Measurements from ENCODE around the gene RAB6A.

The RAB6A gene

GRCh38 chr11:73653996-73654395 is 106.9 kb downstream of the RAB6A start:
- DNase-seq (ENCODE audit: low spot score): no peak

- no peak for DNase-seq (ENCODE audit: low spot score)
Observed at GRCh38 chr11:73652856-73653559, 107.9 kb downstream of the RAB6A start.

- DNase-seq (ENCODE audit: low spot score): no peak
Observed at GRCh38 chr11:73652046-73652730, 108.7 kb downstream of the RAB6A start.

GRCh38 chr11:73651661-73652045 is 109.2 kb downstream of the RAB6A start:
- no peak for DNase-seq (ENCODE audit: low spot score)

- DNase-seq (ENCODE audit: low spot score): no peak
Observed at GRCh38 chr11:73651252-73651651, 109.6 kb downstream of the RAB6A start.

DNA sequence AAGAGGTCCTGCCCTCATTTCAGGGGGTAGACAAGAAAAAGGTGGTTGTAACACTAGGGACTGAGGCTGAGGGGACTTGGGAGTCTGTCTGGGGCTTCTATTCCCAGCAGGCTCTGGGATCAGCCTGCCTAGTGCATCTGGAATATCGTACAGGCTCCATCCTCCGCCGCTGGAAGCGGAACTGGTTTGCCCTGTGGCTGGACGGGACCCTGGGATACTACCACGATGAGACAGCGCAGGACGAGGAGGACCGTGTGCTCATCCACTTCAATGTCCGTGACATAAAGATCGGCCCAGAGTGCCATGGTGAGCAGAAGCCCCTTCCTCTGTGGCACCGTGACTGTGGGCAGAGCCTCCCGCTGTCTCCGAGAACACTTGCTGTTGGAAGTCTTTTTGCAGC is 110.5 kb downstream of the RAB6A start:
- no peak for DNase-seq (ENCODE audit: low spot score)

- no peak for DNase-seq (ENCODE audit: low spot score)
Observed at GRCh38 chr11:73649206-73649605, 111.7 kb downstream of the RAB6A start.

GRCh38 chr11:73648571-73649046 is 112.3 kb downstream of the RAB6A start:
- no peak for DNase-seq (ENCODE audit: low spot score)

DNA sequence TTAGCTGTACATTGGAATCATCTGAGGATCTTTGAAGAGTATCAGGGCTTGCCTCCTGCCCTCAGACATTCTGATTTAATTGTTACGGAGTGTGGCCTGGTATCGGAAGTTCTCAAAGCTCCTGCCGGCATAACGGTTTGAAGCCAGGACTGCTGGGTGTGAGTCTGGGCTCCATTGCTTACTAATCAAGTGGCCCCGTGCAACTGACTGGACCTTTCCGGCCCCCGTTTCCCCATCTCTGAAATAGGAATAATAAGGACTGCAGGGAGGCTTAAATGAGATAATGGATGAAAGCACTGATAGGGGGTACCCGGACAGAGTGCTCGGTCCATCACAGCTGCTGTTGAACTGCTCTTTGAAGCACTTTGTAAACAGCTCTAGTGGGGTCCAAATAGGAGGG is 112.8 kb downstream of the RAB6A start:
- DNase-seq (ENCODE audit: low spot score): no peak

DNA sequence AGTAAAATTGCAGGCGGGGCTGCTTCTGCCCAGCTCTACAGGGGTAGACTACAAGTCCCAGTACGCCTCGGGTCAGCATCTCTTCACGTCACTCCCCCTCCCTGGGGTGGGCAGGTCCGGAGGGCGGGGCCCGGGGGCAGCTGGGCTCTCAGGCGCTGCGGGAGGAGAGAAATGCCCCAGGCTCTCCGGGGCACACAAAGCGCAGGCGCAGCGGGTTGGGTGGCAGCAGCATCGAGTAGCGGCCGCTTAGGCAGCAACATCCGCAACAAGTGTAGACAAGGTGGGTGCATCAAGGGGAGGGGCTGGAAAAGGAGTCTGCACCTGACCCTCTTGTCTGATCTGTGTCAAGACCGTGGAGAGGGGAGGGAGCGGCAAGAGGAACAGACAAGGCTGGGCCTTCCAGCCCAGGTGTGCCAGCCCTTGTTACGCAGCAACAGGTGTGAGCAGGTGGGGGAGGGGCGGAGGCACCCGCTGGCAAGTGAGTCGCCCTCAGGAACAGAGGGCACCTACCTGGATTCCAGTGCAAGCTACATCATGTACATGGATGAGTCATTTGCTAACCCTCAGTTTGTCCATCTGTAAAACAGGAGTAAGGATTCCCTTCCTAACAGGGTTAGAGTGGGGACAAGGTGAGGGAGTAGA is 113.3 kb downstream of the RAB6A start:
- DNase-seq (ENCODE audit: low spot score): peak; percentile 28

DNA sequence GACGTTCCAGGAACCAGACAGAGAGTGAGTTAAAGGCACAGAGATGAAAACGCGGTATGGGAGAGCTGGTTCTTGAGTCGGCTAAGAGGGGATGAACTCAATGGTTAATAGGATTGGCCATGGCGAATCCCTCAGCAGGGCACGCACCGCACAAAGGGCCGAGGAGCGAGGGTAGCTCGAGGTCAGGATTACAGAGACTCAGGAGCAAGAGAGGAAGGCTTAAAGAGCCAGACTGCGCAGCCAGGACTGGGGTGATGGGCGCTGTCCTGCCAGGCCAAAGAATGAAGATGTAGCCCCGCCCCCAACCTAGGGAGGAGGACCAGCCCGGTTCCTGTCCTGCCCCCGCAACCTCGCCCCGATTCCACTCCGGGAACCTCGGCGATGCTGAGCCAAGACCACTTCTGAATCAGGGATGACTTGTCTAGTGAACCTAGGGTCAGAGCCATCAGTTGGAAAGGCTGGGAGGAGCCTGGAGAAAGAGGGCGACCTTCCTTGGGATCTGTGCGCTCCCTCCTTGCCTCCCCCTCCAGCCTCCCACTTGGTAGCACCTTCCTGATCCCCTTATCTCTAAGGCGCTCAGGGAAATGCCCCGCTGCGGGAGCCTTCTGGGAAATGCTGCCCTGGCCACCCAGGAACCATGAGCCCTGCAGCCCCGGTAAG is 114.8 kb downstream of the RAB6A start, which contains the start of gene PLEKHB1:
Gene PLEKHB1, plus strand, starts transcription at position 610 of the 660 bp plus-strand sequence. Its CDS starts 28 bp downstream, at position 638.
- DNase-seq (ENCODE audit: low spot score): no peak

- no peak for DNase-seq (ENCODE audit: low spot score)
Observed at GRCh38 chr11:73645121-73645969, 115.5 kb downstream of the RAB6A start.

GRCh38 chr11:73641668-73642067 is 119.2 kb downstream of the RAB6A start:
- DNase-seq (ENCODE audit: low spot score): no peak

DNA sequence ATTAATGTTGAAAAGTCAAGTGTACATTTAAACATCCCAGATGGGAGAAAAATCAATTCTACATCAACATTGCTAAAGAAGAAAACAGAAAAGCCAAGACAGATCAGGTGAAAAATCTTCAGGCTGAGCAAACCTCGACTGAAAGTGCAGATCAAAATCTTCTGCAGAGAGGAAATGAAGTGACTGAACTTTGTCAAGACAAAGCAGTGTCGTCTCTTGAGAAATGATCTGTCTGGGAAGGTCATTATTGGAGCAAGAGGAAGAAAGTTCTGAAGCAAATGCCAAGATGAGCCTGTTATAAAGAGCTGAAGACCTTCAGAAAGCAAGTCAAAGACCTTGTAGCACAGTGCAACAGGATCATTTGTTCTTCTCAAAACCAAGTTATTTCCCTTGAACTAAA is 120.3 kb downstream of the RAB6A start:
- DNase-seq (ENCODE audit: low spot score): no peak

- no peak for DNase-seq (ENCODE audit: low spot score)
Observed at GRCh38 chr11:73637012-73637411, 123.9 kb downstream of the RAB6A start.

GRCh38 chr11:73636249-73636648 is 124.6 kb downstream of the RAB6A start:
- DNase-seq (ENCODE audit: low spot score): no peak

DNA sequence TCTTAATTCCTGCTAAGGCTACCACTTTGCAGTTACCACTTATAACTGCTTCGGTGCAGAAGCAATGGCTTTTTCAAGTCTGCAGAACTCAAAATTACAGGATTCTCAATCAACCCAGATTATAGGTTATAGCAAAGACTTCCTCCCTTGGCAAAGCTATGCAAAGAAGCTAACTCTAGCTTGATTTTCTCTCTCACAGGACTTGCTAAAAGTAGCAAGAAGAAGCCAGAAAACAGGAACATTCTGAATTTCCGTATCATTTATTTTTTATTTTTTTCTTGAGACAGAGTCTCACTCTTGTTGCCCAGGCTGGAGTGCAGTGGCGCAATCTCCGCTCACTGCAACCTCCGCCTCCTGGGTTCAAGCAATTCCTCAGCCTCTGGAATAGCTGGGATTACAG is 125.2 kb downstream of the RAB6A start:
- DNase-seq (ENCODE audit: low spot score): no peak

DNA sequence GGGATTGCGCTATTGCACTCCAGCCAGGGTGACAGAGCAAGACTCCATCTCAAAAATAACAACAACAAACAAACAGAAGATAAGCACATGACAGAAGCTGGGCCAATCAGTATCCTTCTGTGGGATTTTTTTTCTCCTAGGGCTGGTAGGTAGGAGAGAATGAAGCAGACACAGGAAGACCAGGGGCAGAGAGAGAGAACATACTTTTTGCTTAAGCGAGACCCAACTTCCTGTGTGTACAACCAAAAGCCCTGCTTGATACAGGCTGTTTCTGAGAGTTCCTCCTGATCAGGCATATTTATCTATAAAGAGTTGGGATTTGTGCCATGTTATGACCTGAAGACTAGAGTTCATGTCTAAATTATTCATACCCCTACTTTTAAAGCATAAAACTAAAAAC is 126.9 kb downstream of the RAB6A start:
- no peak for DNase-seq (ENCODE audit: low spot score)

GRCh38 chr11:73632996-73633395 is 127.9 kb downstream of the RAB6A start:
- DNase-seq (ENCODE audit: low spot score): no peak

DNA sequence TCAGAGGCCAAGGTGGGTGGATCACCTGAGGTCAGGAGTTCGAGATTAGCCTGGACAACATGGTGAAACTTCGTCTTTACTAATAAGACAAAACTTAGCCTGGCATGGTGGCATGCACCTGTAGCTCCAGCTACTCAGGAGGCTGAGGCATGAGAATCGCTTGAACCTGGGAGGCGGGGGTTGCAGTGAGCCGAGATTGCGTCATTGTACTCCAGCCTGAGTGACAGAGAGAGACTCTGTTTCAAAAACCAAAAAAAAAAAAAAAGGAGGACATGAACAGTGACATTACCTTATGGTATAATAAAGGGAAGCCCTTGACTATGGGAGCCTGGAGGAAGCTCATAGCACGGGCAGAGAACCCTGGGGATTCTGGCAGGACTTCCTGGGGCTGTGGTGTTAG is 131.0 kb downstream of the RAB6A start:
- DNase-seq (ENCODE audit: low spot score): no peak

DNA sequence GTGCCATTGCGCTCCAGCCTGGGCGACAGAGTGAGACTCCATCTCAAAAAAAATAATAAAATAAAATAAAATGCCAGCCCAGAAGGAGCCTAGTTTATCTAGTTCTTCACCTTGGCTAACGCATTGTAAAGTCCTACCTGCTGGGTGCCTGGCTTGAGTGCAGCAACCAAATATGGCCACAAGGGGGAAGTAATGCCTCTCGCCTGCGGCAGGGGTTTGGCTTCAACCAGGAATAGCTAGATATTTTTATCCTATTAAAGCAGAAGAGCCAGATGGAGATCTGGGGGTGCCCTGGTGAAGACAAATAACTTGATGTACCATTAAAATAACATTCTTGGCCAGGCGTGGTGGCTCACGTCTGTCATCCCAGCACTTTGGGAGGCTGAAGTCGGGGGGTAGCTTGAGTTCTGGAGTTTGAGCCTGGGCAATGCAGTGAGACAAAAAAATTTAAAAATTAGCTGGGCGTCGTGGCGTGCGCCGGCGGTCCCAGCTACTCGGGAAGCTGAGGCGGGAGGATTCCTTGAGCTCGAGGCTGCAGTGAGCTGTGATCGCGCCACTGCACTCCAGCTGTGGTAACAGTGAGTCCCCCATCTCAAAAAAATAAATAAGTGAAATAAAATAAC is 135.1 kb downstream of the RAB6A start:
- DNase-seq (ENCODE audit: low spot score): peak; percentile 80

All from NAMALWA (cell line).